ENCODE data around the gene HPGDS. TPM values are rescaled to one million over a fixed set of nuclear protein-coding genes. Genes with fewer than 3 reads are reported as not detected.

The HPGDS gene
- total RNA-seq, 1 experiment from 2014 or later, result not detected

GRCh38 chr4:94306713-94307112 lies 35.9 kb downstream of the HPGDS start:
- Histone ChIP-seq H3K79me2 (ENCODE audit: low read length) (no peaks in the 10 kb centered on the region), H3K4me2 (ENCODE audit: low read length) (no peak overlapping the region), H4K20me1 (ENCODE audit: low read length) (no peaks in the 10 kb centered on the region), H2AFZ (ENCODE audit: low read length) (no peak overlapping the region), H3K9ac (ENCODE audit: low read length) (no peak overlapping the region), H3F3A (ENCODE audit: low read length, unreplicated experiment) (no peaks in the 10 kb centered on the region), H3K36me3 (ENCODE audit: low read depth, low read length) (no peaks in the 10 kb centered on the region), H3K4me3 (ENCODE audit: low read length) (no peak overlapping the region), H3K4me1 (ENCODE audit: insufficient read depth, low read length) (no peaks in the 10 kb centered on the region), H3K9me2 (replicated peaks; ENCODE audit: low read length) (no peaks in the 10 kb centered on the region), H3K27ac (ENCODE audit: low read length) (no peak overlapping the region), H3K9me3 (ENCODE audit: low read length) (no peaks in the 10 kb centered on the region), H3K27me3 (ENCODE audit: low read length) (no peaks in the 10 kb centered on the region)
- intact Hi-C loops (cut with micrococcal nuclease), result no loop called here
- no TSS peak for BruUV-seq (replicated peaks)
- ChIA-PET CTCF (no interaction called here), POLR2A (ENCODE audit: unreplicated experiment) (no interaction called here)
- DNase-seq, result no peak
- ATAC-seq, result no peak
- no peak for TF ChIP-seq EZH2phosphoT487 (IDR thresholded peaks at IDR 0.05; ENCODE audit: borderline replicate concordance, low read length)
- TF ChIP-seq, protein P1, sequence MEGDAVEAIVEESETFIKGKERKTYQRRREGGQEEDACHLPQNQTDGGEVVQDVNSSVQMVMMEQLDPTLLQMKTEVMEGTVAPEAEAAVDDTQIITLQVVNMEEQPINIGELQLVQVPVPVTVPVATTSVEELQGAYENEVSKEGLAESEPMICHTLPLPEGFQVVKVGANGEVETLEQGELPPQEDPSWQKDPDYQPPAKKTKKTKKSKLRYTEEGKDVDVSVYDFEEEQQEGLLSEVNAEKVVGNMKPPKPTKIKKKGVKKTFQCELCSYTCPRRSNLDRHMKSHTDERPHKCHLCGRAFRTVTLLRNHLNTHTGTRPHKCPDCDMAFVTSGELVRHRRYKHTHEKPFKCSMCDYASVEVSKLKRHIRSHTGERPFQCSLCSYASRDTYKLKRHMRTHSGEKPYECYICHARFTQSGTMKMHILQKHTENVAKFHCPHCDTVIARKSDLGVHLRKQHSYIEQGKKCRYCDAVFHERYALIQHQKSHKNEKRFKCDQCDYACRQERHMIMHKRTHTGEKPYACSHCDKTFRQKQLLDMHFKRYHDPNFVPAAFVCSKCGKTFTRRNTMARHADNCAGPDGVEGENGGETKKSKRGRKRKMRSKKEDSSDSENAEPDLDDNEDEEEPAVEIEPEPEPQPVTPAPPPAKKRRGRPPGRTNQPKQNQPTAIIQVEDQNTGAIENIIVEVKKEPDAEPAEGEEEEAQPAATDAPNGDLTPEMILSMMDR (conservative IDR thresholded peaks at IDR 0.05; ENCODE audit: low read depth, low read length), result no peak
- TF ChIP-seq EZH2 (IDR thresholded peaks at IDR 0.05; ENCODE audit: low read length, unreplicated experiment), result no peak

DNA sequence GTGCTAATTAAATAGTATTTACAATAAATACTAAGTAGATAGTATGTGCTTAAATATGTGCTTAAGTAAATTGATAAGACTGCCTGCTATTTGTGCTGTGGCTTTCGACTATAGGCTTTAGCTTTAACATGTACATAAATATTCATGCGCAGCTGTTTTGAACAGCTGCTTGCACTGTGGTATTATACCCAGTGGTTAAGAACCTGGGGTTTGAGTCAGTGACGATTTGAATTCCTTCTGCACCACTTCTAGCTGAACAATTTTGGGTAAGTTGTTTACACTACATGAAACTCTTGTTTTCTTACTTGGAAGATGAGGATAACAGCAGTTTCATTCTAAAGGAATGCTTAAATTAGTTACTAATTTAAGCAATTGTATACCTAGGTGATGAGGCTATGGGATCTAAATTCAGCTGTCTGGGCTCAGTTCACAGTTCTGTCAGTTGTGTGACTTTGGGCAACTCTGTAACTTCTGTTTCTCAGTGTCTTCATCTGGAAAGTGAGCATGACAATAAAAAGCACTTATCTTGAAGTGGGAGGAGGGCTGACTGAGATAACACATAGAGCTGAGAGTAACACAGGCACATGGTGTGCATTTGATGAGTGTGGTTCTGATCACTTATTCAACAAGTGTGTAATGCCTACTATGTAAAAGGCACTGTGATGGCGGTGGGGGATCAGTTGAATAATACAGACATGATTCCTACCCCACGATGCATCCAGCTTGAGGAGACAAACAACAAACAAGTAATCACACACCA lies 37.0 kb downstream of the HPGDS start:
- H3K4me2 ChIP-seq (ENCODE audit: low read length), result no peak overlapping the region
- H3K4me1 ChIP-seq (ENCODE audit: insufficient read depth, low read length), result no peaks in the 10 kb centered on the region
- no peaks in the 10 kb centered on the region for H4K20me1 ChIP-seq (ENCODE audit: low read length)
- H3K27me3 ChIP-seq (ENCODE audit: low read length), result no peaks in the 10 kb centered on the region
- H3K36me3 ChIP-seq (ENCODE audit: low read depth, low read length), result no peaks in the 10 kb centered on the region
- H2AFZ ChIP-seq (ENCODE audit: low read length), result no peak overlapping the region
- no peaks in the 10 kb centered on the region for H3K9me2 ChIP-seq (replicated peaks; ENCODE audit: low read length)
- H3K4me3 ChIP-seq (ENCODE audit: low read length), result no peak overlapping the region
- ATAC-seq (no peak), DNase-seq (no peak)
- no peaks in the 10 kb centered on the region for H3K79me2 ChIP-seq (ENCODE audit: low read length)
- H3K9ac ChIP-seq (ENCODE audit: low read length), result no peak overlapping the region
- no peaks in the 10 kb centered on the region for H3F3A ChIP-seq (ENCODE audit: low read length, unreplicated experiment)
- no peaks in the 10 kb centered on the region for H3K9me3 ChIP-seq (ENCODE audit: low read length)
- TF ChIP-seq, protein P1 (conservative IDR thresholded peaks at IDR 0.05; ENCODE audit: low read depth, low read length), result no peak
- no peak for TF ChIP-seq EZH2phosphoT487 (IDR thresholded peaks at IDR 0.05; ENCODE audit: borderline replicate concordance, low read length)
- no peak for TF ChIP-seq EZH2 (IDR thresholded peaks at IDR 0.05; ENCODE audit: low read length, unreplicated experiment)
- ChIA-PET CTCF (no interaction called here), POLR2A (ENCODE audit: unreplicated experiment) (no interaction called here)
- no TSS peak for BruUV-seq (replicated peaks)
- intact Hi-C loops (cut with micrococcal nuclease), result no loop called here
- no peak overlapping the region for H3K27ac ChIP-seq (ENCODE audit: low read length)

DNA sequence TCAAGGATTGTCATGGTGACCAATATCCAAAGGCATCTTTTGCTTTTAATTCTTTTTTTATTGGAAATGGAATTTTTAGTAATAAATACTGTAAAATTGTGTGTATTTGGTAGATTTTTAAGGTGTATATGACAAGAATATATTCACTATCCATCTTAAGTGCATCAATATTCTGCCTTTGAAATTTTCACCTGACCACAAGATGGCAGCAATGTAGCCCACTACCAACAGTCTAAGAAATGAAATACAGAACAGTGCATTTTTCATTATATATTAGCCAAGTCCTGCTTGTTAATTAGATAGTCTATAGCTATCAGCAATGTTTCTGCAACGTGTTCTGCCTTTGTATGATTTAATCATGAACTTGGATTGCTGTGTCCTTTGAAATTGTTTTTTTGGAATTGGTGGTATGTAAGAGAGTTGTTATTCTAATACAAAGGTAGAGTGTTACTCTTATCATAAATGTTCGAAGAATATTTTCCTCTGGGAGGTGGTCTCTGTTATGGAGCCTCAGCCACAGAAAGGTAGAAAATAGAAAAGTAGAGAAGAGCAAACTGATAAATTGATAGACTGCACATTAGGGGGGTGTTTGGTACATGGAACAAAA lies 38.2 kb downstream of the HPGDS start:
- Histone ChIP-seq H3F3A (ENCODE audit: low read length, unreplicated experiment) (no peaks in the 10 kb centered on the region), H3K4me1 (ENCODE audit: insufficient read depth, low read length) (no peaks in the 10 kb centered on the region), H3K9me2 (replicated peaks; ENCODE audit: low read length) (no peaks in the 10 kb centered on the region), H3K4me3 (ENCODE audit: low read length) (no peak overlapping the region), H3K27ac (ENCODE audit: low read length) (no peak overlapping the region), H3K27me3 (ENCODE audit: low read length) (no peaks in the 10 kb centered on the region), H2AFZ (ENCODE audit: low read length) (no peak overlapping the region), H3K9me3 (ENCODE audit: low read length) (no peaks in the 10 kb centered on the region), H3K4me2 (ENCODE audit: low read length) (no peak overlapping the region), H4K20me1 (ENCODE audit: low read length) (no peaks in the 10 kb centered on the region), H3K79me2 (ENCODE audit: low read length) (no peaks in the 10 kb centered on the region), H3K36me3 (ENCODE audit: low read depth, low read length) (no peaks in the 10 kb centered on the region), H3K9ac (ENCODE audit: low read length) (no peak overlapping the region)
- ATAC-seq (peak; percentile 61), DNase-seq (peak; percentile 60)
- CTCF ChIA-PET, result no interaction called here
- no TSS peak for BruUV-seq (replicated peaks)
- POLR2A ChIA-PET (ENCODE audit: unreplicated experiment), result no interaction called here
- intact Hi-C loops (cut with micrococcal nuclease), result loop anchor here (1.0 kb wide), 2 partner anchors 86 to 292 kb away; no protein-coding TSS in a partner anchor
- TF ChIP-seq EZH2phosphoT487 (IDR thresholded peaks at IDR 0.05; ENCODE audit: borderline replicate concordance, low read length) (no peak), EZH2 (IDR thresholded peaks at IDR 0.05; ENCODE audit: low read length, unreplicated experiment) (no peak)
- TF ChIP-seq, protein P1 (conservative IDR thresholded peaks at IDR 0.05; ENCODE audit: low read depth, low read length), result peak; percentile 83
